SKM-1 (cell line): ENCODE data around the gene CDC14B.
"Not testable (repeated sequence)": the region's sequence is repeated elsewhere in the genome, so short reads cannot be mapped to it uniquely, and the experiment has no call there.

Source experiments
- DNase-seq: peaks from one replicate; lab custom pipeline; 2025; ENCODE audit not compliant: unreplicated experiment; lab: John Stamatoyannopoulos, UW

CDC14B gene

GRCh38 chr9:96619491-96620180 lies at the start of gene CDC14B:
Gene CDC14B, minus strand, starts transcription at chr9:96619843. Its CDS starts 465 bp downstream, at chr9:96619378.
- peak; percentile 41 for DNase-seq

GRCh38 chr9:96668868-96669534 lies 49.4 kb upstream of the CDC14B start:
- no peak for DNase-seq

GRCh38 chr9:96667363-96667728 lies 47.7 kb upstream of the CDC14B start:
- DNase-seq = no peak

- DNase-seq = not testable (repeated sequence)
These were observed 47.2 kb upstream of the CDC14B start for GRCh38 chr9:96666653-96667362.

GRCh38 chr9:96665789-96666188 lies 46.1 kb upstream of the CDC14B start:
- DNase-seq = no peak

GRCh38 chr9:96663506-96664120 lies 44.0 kb upstream of the CDC14B start:
- DNase-seq = no peak

- DNase-seq = no peak
These were observed 42.1 kb upstream of the CDC14B start for GRCh38 chr9:96661711-96662110.

GRCh38 chr9:96660692-96661248 lies 41.1 kb upstream of the CDC14B start:
- no peak for DNase-seq

- no peak for DNase-seq
These were observed 35.7 kb upstream of the CDC14B start, which contains the start of gene PRXL2C for GRCh38 chr9:96655198-96655851. Gene PRXL2C, minus strand, starts transcription at chr9:96655317. Its CDS starts 36 bp downstream, at chr9:96655281.

- no peak for DNase-seq
These were observed 35.0 kb upstream of the CDC14B start for GRCh38 chr9:96654450-96655197.

GRCh38 chr9:96651626-96652025 lies 32.0 kb upstream of the CDC14B start:
- no peak for DNase-seq

GRCh38 chr9:96649620-96650324 lies 30.1 kb upstream of the CDC14B start:
- DNase-seq = no peak

GRCh38 chr9:96646081-96646991 lies 26.7 kb upstream of the CDC14B start:
- DNase-seq = peak; percentile 22

- DNase-seq = no peak
These were observed 24.5 kb upstream of the CDC14B start for GRCh38 chr9:96644137-96644536.

- DNase-seq = no peak
These were observed 21.9 kb upstream of the CDC14B start for GRCh38 chr9:96641514-96641913.

- no peak for DNase-seq
These were observed 19.1 kb upstream of the CDC14B start for GRCh38 chr9:96638606-96639364.

GRCh38 chr9:96636368-96636767 lies 16.7 kb upstream of the CDC14B start:
- DNase-seq = no peak

GRCh38 chr9:96633579-96633978 lies 13.9 kb upstream of the CDC14B start:
- DNase-seq = not testable (repeated sequence)
